ENCODE data around the gene FRMD4A.
"Not testable (repeated sequence)": the region's sequence is repeated elsewhere in the genome, so short reads cannot be mapped to it uniquely, and the experiment has no call there.

FRMD4A gene

GRCh38 chr10:13871776-13872175 is 458.9 kb downstream of the FRMD4A start:
- DNase-seq (ENCODE audit: extremely low read depth, low read depth) = no peak
- no peak for TF ChIP-seq CTCF (IDR thresholded peaks at IDR 0.05; ENCODE audit: low read depth, low read length, missing control alignments)
- H3K4me3 ChIP-seq (replicated peaks; ENCODE audit: low read depth, low read length) = no peak overlapping the region

- DNase-seq (ENCODE audit: extremely low read depth, low read depth) = no peak
- no peak overlapping the region for H3K4me3 ChIP-seq (replicated peaks; ENCODE audit: low read depth, low read length)
- TF ChIP-seq CTCF (IDR thresholded peaks at IDR 0.05; ENCODE audit: low read depth, low read length, missing control alignments) = no peak
These were observed 459.7 kb downstream of the FRMD4A start for GRCh38 chr10:13871011-13871410.

- DNase-seq (ENCODE audit: extremely low read depth, low read depth) = no peak
- no peak for TF ChIP-seq CTCF (IDR thresholded peaks at IDR 0.05; ENCODE audit: low read depth, low read length, missing control alignments)
- no peak overlapping the region for H3K4me3 ChIP-seq (replicated peaks; ENCODE audit: low read depth, low read length)
These were observed 461.4 kb downstream of the FRMD4A start for GRCh38 chr10:13869295-13869664.

- TF ChIP-seq CTCF (IDR thresholded peaks at IDR 0.05; ENCODE audit: low read depth, low read length, missing control alignments) = no peak
- DNase-seq (ENCODE audit: extremely low read depth, low read depth) = no peak
- no peak overlapping the region for H3K4me3 ChIP-seq (replicated peaks; ENCODE audit: low read depth, low read length)
These were observed 462.0 kb downstream of the FRMD4A start for GRCh38 chr10:13868528-13869294.

- H3K4me3 ChIP-seq (replicated peaks; ENCODE audit: low read depth, low read length) = no peak overlapping the region
- DNase-seq (ENCODE audit: extremely low read depth, low read depth) = no peak
- TF ChIP-seq CTCF (IDR thresholded peaks at IDR 0.05; ENCODE audit: low read depth, low read length, missing control alignments) = no peak
These were observed 462.9 kb downstream of the FRMD4A start for GRCh38 chr10:13867822-13868221.

GRCh38 chr10:13865758-13866491 is 464.8 kb downstream of the FRMD4A start:
- peak overlapping the region; percentile 12; the same call in 1 of the 2 replicates for H3K4me3 ChIP-seq (replicated peaks; ENCODE audit: low read depth, low read length)
- no peak for TF ChIP-seq CTCF (IDR thresholded peaks at IDR 0.05; ENCODE audit: low read depth, low read length, missing control alignments)
- DNase-seq (ENCODE audit: extremely low read depth, low read depth) = peak; percentile 80

GRCh38 chr10:13865220-13865619 is 465.5 kb downstream of the FRMD4A start:
- DNase-seq (ENCODE audit: extremely low read depth, low read depth); H3K4me3 ChIP-seq (replicated peaks; ENCODE audit: low read depth, low read length): not testable (repeated sequence)
